ENCODE results near the gene FHL1. TPM values are rescaled to one million over a fixed set of nuclear protein-coding genes. Genes with fewer than 3 reads are reported as not detected.
"Not testable (repeated sequence)": the region's sequence is repeated elsewhere in the genome, so short reads cannot be mapped to it uniquely, and the experiment has no call there.

FHL1 gene
- total RNA-seq, 1 donor, result 51.8 TPM

- H3K79me2 ChIP-seq (ENCODE audit: insufficient read depth, low read length), result no peaks in the 10 kb centered on the region
Observed at GRCh38 chrX:136163689-136164088, 16.4 kb downstream of the FHL1 start.

DNA sequence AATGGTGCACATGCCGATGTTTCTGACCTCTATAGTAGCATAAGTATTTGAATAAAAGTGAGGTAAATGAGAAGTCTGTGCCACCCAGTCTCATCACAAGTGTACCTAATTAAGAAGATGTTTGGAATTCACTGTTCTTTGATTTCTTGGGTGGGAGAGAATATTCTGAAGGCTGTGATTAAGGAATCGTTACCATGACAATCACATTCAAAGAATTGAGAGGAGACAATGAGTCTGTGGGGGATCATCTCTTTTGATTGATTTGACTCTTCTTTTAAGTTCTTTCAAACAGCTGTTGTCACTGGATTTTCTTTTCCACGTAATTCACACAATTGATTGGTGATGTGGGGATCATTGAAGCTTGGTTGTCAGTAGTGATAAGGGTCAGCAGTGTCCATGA is 18.1 kb downstream of the FHL1 start:
- no peak for DNase-seq (ENCODE audit: insufficient read length, low spot score, missing footprints)

More at GRCh38 chrX:136163689-136164088, 16.4 kb downstream of the FHL1 start:
- no peak for DNase-seq (ENCODE audit: insufficient read length, low spot score, missing footprints)
- no peaks in the 10 kb centered on the region for H3K36me3 ChIP-seq (ENCODE audit: insufficient read depth, low read length)
- TF ChIP-seq CTCF (IDR thresholded peaks at IDR 0.05; ENCODE audit: extremely low read depth, low read depth, low read length), result no peak
- no peak overlapping the region for H2AFZ ChIP-seq (ENCODE audit: low read length)
- no peaks in the 10 kb centered on the region for H4K20me1 ChIP-seq (ENCODE audit: insufficient read depth, low read length)
- H3K27me3 ChIP-seq (ENCODE audit: insufficient read depth, low read length), result no peaks in the 10 kb centered on the region
- H3K27ac ChIP-seq (ENCODE audit: low read depth, low read length), result peak overlapping the region; percentile 84
- H3K4me2 ChIP-seq (ENCODE audit: insufficient read depth, low read length), result peak overlapping the region; percentile 28
- H3K4me3 ChIP-seq (ENCODE audit: insufficient read depth, low read length), result no peak overlapping the region
- peaks cover 20% of the 10 kb centered on the region for H3K4me1 ChIP-seq (ENCODE audit: insufficient read depth, low read length)
- H3K9me3 ChIP-seq (ENCODE audit: low read depth, low read length), result no peaks in the 10 kb centered on the region

DNA sequence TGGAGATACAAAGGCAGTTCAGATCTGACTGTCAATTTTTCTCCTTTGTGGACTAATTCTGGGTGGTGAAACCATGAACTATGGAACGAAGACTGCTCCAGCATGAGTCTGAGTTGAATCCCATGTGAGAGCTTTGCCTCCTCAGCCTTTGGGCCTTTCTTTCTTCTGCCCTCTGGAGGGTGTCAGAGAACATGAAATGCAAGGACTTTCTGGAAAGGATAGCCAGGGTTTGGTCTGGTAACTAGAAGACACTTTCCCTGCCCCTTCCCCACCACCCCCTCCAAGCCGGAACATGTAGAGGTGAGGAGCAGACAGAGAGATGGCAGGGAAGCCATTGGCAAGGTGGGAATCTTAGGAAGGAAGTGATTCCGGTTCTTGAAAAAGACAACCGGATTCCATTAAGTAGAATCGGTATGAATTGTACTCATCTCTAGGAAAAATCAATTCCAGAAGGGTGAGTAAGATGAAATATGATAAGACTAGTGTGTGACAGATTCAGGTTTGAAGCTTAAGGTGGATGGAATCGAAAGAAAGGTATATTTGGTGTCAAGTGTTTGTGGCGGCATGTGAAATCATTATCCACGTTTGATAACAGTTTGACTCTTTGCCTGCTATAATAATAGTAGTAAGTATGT is 19.0 kb downstream of the FHL1 start:
- Histone ChIP-seq H2AFZ (ENCODE audit: low read length) (peak overlapping the region; percentile 9), H3K27ac (ENCODE audit: low read depth, low read length) (peak overlapping the region; percentile 53), H3K79me2 (ENCODE audit: insufficient read depth, low read length) (no peaks in the 10 kb centered on the region), H3K9me3 (ENCODE audit: low read depth, low read length) (no peaks in the 10 kb centered on the region), H4K20me1 (ENCODE audit: insufficient read depth, low read length) (no peaks in the 10 kb centered on the region), H3K4me2 (ENCODE audit: insufficient read depth, low read length) (no peak overlapping the region), H3K4me1 (ENCODE audit: insufficient read depth, low read length) (peaks cover 41% of the 10 kb centered on the region), H3K4me3 (ENCODE audit: insufficient read depth, low read length) (no peak overlapping the region), H3K27me3 (ENCODE audit: insufficient read depth, low read length) (no peaks in the 10 kb centered on the region), H3K36me3 (ENCODE audit: insufficient read depth, low read length) (no peaks in the 10 kb centered on the region)
- no peak for DNase-seq (ENCODE audit: insufficient read length, low spot score, missing footprints)
- TF ChIP-seq CTCF (IDR thresholded peaks at IDR 0.05; ENCODE audit: extremely low read depth, low read depth, low read length), result peak; percentile 58

More for the DNA sequence above, 18.1 kb downstream of the FHL1 start:
- H3K27me3 ChIP-seq (ENCODE audit: insufficient read depth, low read length), result no peaks in the 10 kb centered on the region
- H2AFZ ChIP-seq (ENCODE audit: low read length), result no peak overlapping the region
- H3K4me1 ChIP-seq (ENCODE audit: insufficient read depth, low read length), result peaks cover 35% of the 10 kb centered on the region
- no peaks in the 10 kb centered on the region for H3K9me3 ChIP-seq (ENCODE audit: low read depth, low read length)
- no peaks in the 10 kb centered on the region for H3K79me2 ChIP-seq (ENCODE audit: insufficient read depth, low read length)
- no peak overlapping the region for H3K27ac ChIP-seq (ENCODE audit: low read depth, low read length)
- H4K20me1 ChIP-seq (ENCODE audit: insufficient read depth, low read length), result no peaks in the 10 kb centered on the region
- no peaks in the 10 kb centered on the region for H3K36me3 ChIP-seq (ENCODE audit: insufficient read depth, low read length)
- no peak for TF ChIP-seq CTCF (IDR thresholded peaks at IDR 0.05; ENCODE audit: extremely low read depth, low read depth, low read length)
- H3K4me3 ChIP-seq (ENCODE audit: insufficient read depth, low read length), result no peak overlapping the region
- no peak overlapping the region for H3K4me2 ChIP-seq (ENCODE audit: insufficient read depth, low read length)

GRCh38 chrX:136167989-136168388 is 20.7 kb downstream of the FHL1 start:
- H4K20me1 ChIP-seq (ENCODE audit: insufficient read depth, low read length); H3K9me3 ChIP-seq (ENCODE audit: low read depth, low read length); H3K4me3 ChIP-seq (ENCODE audit: insufficient read depth, low read length); H3K36me3 ChIP-seq (ENCODE audit: insufficient read depth, low read length); H2AFZ ChIP-seq (ENCODE audit: low read length); DNase-seq (ENCODE audit: insufficient read length, low spot score, missing footprints); H3K79me2 ChIP-seq (ENCODE audit: insufficient read depth, low read length); H3K27me3 ChIP-seq (ENCODE audit: insufficient read depth, low read length); H3K27ac ChIP-seq (ENCODE audit: low read depth, low read length); H3K4me2 ChIP-seq (ENCODE audit: insufficient read depth, low read length): not testable (repeated sequence)
- peaks cover 40% of the 10 kb centered on the region for H3K4me1 ChIP-seq (ENCODE audit: insufficient read depth, low read length)

All from osteoblast (primary cell).